GM20000 (cell line): Measurements from ENCODE around the gene DIS3L.

Experiments used
- DNase-seq: peaks from one replicate; pipeline ENCODE4 v3.0.0; 2012; ENCODE audit warnings: low spot score
- TF ChIP-seq, protein P1 (sequence below): IDR thresholded peaks from 2 replicates; pipeline ENCODE4 v1.5.1; 2012; ENCODE audit warnings: mild to moderate bottlenecking, control low read depth; ENCODE audit errors: extremely low read depth, missing control alignments

The DIS3L gene

DNA sequence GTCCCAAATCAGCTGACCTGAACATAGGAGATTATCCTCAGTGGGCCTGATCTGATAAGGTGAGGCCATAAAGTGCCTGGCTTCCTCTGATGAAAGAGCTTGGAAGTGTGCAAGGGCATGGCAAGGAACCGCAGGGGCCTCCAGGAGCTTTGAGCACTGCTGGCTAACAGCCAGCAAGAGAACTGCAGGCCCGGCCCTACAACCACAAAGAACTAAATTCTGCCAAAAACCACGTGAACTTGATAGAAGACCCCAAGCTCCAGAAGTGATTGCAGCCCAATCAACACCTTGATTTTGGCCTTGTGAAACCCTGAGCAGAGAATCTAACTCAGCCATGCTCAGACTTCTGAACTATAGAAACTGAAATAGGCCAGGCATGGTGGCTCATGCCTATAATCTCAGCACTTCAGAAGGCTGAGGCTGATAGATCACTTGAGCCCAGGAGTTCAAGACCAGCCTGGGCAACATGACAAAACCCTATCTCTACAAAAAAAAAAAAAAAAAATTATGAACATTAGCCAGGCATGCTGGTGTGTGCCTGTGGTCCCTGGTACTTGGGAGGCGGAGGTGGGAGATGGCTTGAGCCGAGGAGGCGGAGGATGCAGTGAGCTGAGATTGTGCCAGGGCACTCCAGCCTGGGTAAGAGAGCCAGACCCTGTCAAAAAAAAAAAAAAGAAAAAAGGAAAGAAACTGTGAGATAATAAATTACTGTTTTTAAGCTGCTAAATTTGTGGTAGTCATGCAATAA is 7.7 kb upstream of the DIS3L start:
- no peak for DNase-seq
- TF ChIP-seq, protein P1, sequence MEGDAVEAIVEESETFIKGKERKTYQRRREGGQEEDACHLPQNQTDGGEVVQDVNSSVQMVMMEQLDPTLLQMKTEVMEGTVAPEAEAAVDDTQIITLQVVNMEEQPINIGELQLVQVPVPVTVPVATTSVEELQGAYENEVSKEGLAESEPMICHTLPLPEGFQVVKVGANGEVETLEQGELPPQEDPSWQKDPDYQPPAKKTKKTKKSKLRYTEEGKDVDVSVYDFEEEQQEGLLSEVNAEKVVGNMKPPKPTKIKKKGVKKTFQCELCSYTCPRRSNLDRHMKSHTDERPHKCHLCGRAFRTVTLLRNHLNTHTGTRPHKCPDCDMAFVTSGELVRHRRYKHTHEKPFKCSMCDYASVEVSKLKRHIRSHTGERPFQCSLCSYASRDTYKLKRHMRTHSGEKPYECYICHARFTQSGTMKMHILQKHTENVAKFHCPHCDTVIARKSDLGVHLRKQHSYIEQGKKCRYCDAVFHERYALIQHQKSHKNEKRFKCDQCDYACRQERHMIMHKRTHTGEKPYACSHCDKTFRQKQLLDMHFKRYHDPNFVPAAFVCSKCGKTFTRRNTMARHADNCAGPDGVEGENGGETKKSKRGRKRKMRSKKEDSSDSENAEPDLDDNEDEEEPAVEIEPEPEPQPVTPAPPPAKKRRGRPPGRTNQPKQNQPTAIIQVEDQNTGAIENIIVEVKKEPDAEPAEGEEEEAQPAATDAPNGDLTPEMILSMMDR: no peak

DNA sequence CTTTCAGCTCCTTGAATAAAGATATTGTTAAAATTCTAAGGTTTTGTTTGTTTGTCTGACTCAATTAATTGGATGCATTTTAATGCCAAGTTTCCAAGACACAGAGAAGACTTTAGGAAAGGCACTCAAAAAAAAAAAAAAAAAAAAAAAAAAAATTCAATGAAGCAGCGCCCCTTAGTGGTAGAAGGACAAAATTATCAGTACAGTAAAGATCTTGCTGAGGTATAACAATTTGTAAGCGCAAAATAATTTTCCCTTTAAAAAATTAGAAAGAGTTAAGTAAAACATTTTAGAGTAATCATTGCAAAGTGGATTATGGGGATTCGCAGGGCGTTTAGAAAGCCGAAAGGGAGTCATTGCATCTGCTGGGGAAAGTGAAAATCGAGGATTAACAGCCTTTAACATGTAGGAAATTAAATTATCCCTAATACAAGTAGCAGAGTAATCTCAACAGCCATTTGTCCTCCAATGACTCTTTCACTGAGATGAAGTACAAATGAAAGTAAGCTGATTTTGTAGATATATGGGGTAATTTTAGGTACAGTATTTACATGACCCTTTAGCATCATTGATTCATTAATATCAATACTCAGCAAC is 5.8 kb upstream of the DIS3L start:
- TF ChIP-seq, protein P1: peak; percentile 19
- DNase-seq: peak; percentile 38

DNA sequence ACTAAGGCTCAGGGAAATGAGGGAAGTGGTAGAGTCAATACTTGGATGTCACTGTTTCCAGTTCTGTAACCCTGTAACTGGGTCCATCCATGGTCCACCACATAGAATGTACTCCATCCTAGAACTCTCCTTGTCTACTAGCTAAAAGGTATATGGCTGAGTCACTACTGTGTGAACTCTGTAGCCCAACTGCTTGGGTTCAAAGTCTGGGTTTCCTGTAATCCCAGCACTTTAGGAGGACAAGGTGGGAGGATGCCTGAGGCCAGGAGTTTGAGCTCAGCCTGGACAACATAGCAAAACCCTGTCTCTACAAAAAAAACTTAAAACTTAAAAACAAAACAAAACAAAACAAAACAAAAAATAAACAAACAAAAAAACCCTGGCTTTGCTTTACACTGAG is 5.3 kb upstream of the DIS3L start:
- TF ChIP-seq, protein P1: no peak
- DNase-seq: no peak

DNA sequence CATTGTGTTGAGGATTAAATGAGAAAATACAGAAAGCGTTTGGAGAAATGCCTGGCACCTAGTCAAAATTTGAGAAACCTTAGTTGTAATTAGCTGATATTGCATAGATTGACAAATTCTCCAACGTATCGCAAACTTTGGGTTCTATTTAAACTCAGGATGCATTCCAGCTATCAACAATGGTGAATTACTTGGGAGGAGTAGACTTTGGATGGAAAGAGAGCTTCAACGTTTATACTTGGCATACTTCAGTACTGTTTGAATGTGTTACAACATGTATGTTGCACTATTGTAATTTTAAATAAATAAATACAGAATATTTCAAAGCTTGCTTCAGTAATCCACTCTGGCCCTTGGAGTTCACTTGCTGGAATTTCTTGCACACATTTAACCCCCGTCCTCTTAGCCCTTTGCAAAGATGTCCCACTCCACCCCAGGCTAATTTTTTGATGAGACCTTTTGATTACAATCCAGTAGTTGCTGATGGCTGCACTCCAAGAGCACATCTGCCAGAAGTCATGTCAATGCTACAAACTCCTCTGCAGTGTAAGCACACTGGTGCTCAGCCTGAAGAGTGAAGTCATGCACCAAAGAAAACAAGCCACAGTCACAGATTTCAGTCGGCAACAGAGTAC is 4.7 kb upstream of the DIS3L start:
- TF ChIP-seq, protein P1: no peak
- DNase-seq: no peak

DNA sequence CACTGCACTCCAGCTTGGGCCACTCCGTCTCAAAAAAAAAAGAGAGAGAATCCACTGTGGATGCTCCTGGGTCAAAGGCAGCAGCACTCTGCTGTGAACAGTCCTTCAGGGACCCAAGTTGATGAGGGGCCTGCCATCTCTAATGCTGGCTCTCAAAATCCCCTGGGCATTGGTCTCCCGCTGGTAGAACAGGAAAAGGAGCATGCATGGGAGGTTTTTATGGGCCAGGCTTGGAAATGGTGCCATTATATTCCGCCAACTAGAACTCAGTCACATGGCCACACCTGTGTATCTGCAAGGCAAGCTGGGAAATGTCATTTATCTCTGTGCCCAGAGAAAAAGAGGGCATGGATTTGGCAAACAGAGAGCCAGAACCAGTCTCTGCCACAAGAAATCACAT is 3.4 kb upstream of the DIS3L start:
- TF ChIP-seq, protein P1: no peak
- no peak for DNase-seq

DNA sequence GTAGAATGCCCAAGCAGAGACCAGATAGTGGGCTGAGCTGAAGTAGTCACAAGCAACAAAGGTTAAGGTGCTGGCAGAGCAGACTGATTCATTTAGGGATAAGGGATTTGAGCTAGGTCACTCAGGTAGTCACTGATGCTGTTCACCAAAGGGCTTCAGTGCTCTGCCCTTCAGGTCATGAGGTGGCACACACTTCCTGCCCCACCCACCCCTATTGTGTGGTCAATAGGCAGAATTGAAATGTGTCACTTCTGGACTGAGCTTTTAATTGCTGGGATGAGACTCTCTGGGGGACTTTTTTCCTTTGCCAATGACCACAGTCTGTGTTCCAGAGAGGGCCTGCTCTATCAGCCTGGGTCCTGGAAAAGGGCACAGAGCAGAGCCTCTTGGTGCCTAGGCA is 2.9 kb upstream of the DIS3L start:
- TF ChIP-seq, protein P1: no peak
- no peak for DNase-seq
